T-helper 1 cell treated with Interleukin-12 subunit alpha and Interleukin-12 subunit beta and Interleukin-4 antibody, amounts not matched to agents 30 μg/mL and 1 μg/mL, for 36 hours (primary cell): ENCODE results near the gene HABP2.

ENCODE experiments used
- H3K27ac Mint-ChIP-seq: one replicate; pipeline ENCODE4 v1.8.0; 2021; ENCODE audit warnings: mild to moderate bottlenecking, mixed read lengths
- H3K27me3 Mint-ChIP-seq: one replicate; pipeline ENCODE4 v1.8.0; 2021; ENCODE audit warnings: low read depth, mixed read lengths
- H3K36me3 Mint-ChIP-seq: one replicate; pipeline ENCODE4 v1.8.0; 2021; ENCODE audit warnings: low read depth, mixed read lengths
- H3K4me1 Mint-ChIP-seq: one replicate; pipeline ENCODE4 v1.8.0; 2021; ENCODE audit warnings: low read depth, mixed read lengths
- H3K4me3 Mint-ChIP-seq: one replicate; pipeline ENCODE4 v1.8.0; 2021; ENCODE audit warnings: mild to moderate bottlenecking, moderate library complexity, mixed read lengths
- H3K9me3 Mint-ChIP-seq: one replicate; pipeline ENCODE4 v1.8.0; 2021; ENCODE audit warnings: mixed read lengths

HABP2 gene

GRCh38 chr10:113520690-113521474 is 32.0 kb upstream of the HABP2 start:
- Mint-ChIP-seq H3K9me3 (no peaks in the 10 kb centered on the region), H3K36me3 (no peaks in the 10 kb centered on the region), H3K27ac (no peak overlapping the region), H3K4me3 (no peak overlapping the region), H3K27me3 (no peaks in the 10 kb centered on the region), H3K4me1 (no peaks in the 10 kb centered on the region)

GRCh38 chr10:113521475-113521795 is 31.4 kb upstream of the HABP2 start:
- Mint-ChIP-seq H3K27me3 (no peaks in the 10 kb centered on the region), H3K4me1 (no peaks in the 10 kb centered on the region), H3K36me3 (no peaks in the 10 kb centered on the region), H3K9me3 (no peaks in the 10 kb centered on the region), H3K4me3 (no peak overlapping the region), H3K27ac (no peak overlapping the region)

GRCh38 chr10:113522460-113522859 is 30.4 kb upstream of the HABP2 start:
- Mint-ChIP-seq H3K27ac (no peak overlapping the region), H3K4me3 (no peak overlapping the region), H3K27me3 (no peaks in the 10 kb centered on the region), H3K9me3 (no peaks in the 10 kb centered on the region), H3K4me1 (no peaks in the 10 kb centered on the region), H3K36me3 (no peaks in the 10 kb centered on the region)

GRCh38 chr10:113523071-113523470 is 29.8 kb upstream of the HABP2 start:
- H3K9me3 Mint-ChIP-seq, result no peaks in the 10 kb centered on the region
- no peak overlapping the region for H3K4me3 Mint-ChIP-seq
- H3K27me3 Mint-ChIP-seq, result no peaks in the 10 kb centered on the region
- no peaks in the 10 kb centered on the region for H3K36me3 Mint-ChIP-seq
- no peak overlapping the region for H3K27ac Mint-ChIP-seq
- H3K4me1 Mint-ChIP-seq, result no peaks in the 10 kb centered on the region

GRCh38 chr10:113523628-113524027 is 29.2 kb upstream of the HABP2 start:
- Mint-ChIP-seq H3K4me1 (no peaks in the 10 kb centered on the region), H3K27me3 (no peaks in the 10 kb centered on the region), H3K9me3 (no peaks in the 10 kb centered on the region), H3K4me3 (no peak overlapping the region), H3K36me3 (no peaks in the 10 kb centered on the region), H3K27ac (no peak overlapping the region)

- H3K27me3 Mint-ChIP-seq, result no peaks in the 10 kb centered on the region
- H3K4me3 Mint-ChIP-seq, result no peak overlapping the region
- no peaks in the 10 kb centered on the region for H3K9me3 Mint-ChIP-seq
- H3K4me1 Mint-ChIP-seq, result no peaks in the 10 kb centered on the region
- H3K36me3 Mint-ChIP-seq, result no peaks in the 10 kb centered on the region
- peak overlapping the region; percentile 15 for H3K27ac Mint-ChIP-seq
Measured at GRCh38 chr10:113524120-113524519, 28.7 kb upstream of the HABP2 start.

GRCh38 chr10:113524539-113525490 is 28.0 kb upstream of the HABP2 start:
- Mint-ChIP-seq H3K27me3 (no peaks in the 10 kb centered on the region), H3K4me3 (no peak overlapping the region), H3K27ac (no peak overlapping the region), H3K4me1 (no peaks in the 10 kb centered on the region), H3K9me3 (no peaks in the 10 kb centered on the region), H3K36me3 (no peaks in the 10 kb centered on the region)

GRCh38 chr10:113525713-113526112 is 27.1 kb upstream of the HABP2 start:
- Mint-ChIP-seq H3K4me3 (no peak overlapping the region), H3K9me3 (no peaks in the 10 kb centered on the region), H3K27ac (no peak overlapping the region), H3K27me3 (no peaks in the 10 kb centered on the region), H3K4me1 (no peaks in the 10 kb centered on the region), H3K36me3 (no peaks in the 10 kb centered on the region)

GRCh38 chr10:113527211-113527906 is 25.5 kb upstream of the HABP2 start:
- Mint-ChIP-seq H3K27me3 (no peaks in the 10 kb centered on the region), H3K4me1 (no peaks in the 10 kb centered on the region), H3K27ac (no peak overlapping the region), H3K36me3 (no peaks in the 10 kb centered on the region), H3K4me3 (no peak overlapping the region), H3K9me3 (no peaks in the 10 kb centered on the region)

- no peaks in the 10 kb centered on the region for H3K27me3 Mint-ChIP-seq
- H3K4me1 Mint-ChIP-seq, result no peaks in the 10 kb centered on the region
- no peaks in the 10 kb centered on the region for H3K9me3 Mint-ChIP-seq
- no peak overlapping the region for H3K27ac Mint-ChIP-seq
- H3K4me3 Mint-ChIP-seq, result no peak overlapping the region
- H3K36me3 Mint-ChIP-seq, result no peaks in the 10 kb centered on the region
Measured at GRCh38 chr10:113528876-113529275, 24.0 kb upstream of the HABP2 start.

- no peak overlapping the region for H3K27ac Mint-ChIP-seq
- no peaks in the 10 kb centered on the region for H3K36me3 Mint-ChIP-seq
- no peaks in the 10 kb centered on the region for H3K27me3 Mint-ChIP-seq
- no peaks in the 10 kb centered on the region for H3K9me3 Mint-ChIP-seq
- peaks cover 4% of the 10 kb centered on the region for H3K4me1 Mint-ChIP-seq
- H3K4me3 Mint-ChIP-seq, result no peak overlapping the region
Measured at GRCh38 chr10:113529575-113529974, 23.3 kb upstream of the HABP2 start.

GRCh38 chr10:113530476-113530875 is 22.4 kb upstream of the HABP2 start:
- peaks cover 4% of the 10 kb centered on the region for H3K4me1 Mint-ChIP-seq
- no peaks in the 10 kb centered on the region for H3K36me3 Mint-ChIP-seq
- no peak overlapping the region for H3K4me3 Mint-ChIP-seq
- H3K27ac Mint-ChIP-seq, result no peak overlapping the region
- no peaks in the 10 kb centered on the region for H3K9me3 Mint-ChIP-seq
- H3K27me3 Mint-ChIP-seq, result no peaks in the 10 kb centered on the region

GRCh38 chr10:113532724-113533123 is 20.1 kb upstream of the HABP2 start:
- no peaks in the 10 kb centered on the region for H3K9me3 Mint-ChIP-seq

GRCh38 chr10:113533801-113534200 is 19.1 kb upstream of the HABP2 start:
- Mint-ChIP-seq H3K4me3 (no peak overlapping the region), H3K27ac (no peak overlapping the region), H3K36me3 (no peaks in the 10 kb centered on the region), H3K9me3 (no peaks in the 10 kb centered on the region), H3K4me1 (peaks cover 4% of the 10 kb centered on the region), H3K27me3 (no peaks in the 10 kb centered on the region)

More at GRCh38 chr10:113532724-113533123, 20.1 kb upstream of the HABP2 start:
- Mint-ChIP-seq H3K4me3 (no peak overlapping the region), H3K27me3 (no peaks in the 10 kb centered on the region), H3K36me3 (no peaks in the 10 kb centered on the region), H3K27ac (no peak overlapping the region), H3K4me1 (peaks cover 4% of the 10 kb centered on the region)
